H1 (cell line): Measurements from ENCODE around the gene RNASE13. TPM values are rescaled to one million over a fixed set of nuclear protein-coding genes. Genes with fewer than 3 reads are reported as not detected.

Source experiments
- CTCF ChIA-PET: fragments of 300-600 bp; sonication (Branson Sonifier 250); formaldehyde crosslinking; loops from one replicate; lab custom pipeline; 2021; ENCODE audit not compliant: partially characterized antibody; lab: Charles Lee
- POLR2A ChIA-PET: fragments of 300-600 bp; sonication (Branson Sonifier 250); formaldehyde crosslinking; loops from one replicate; lab custom pipeline; 2021; ENCODE audit warnings: inconsistent platforms; ENCODE audit not compliant: partially characterized antibody; lab: Charles Lee
- DNase-seq, 2 experiments: peaks; one replicate each; pipeline versions ENCODE4 v3.0.0 to v3.0.0-alpha.2; 2010 to 2022; ENCODE audit warnings: low spot score in 2 of 2, low read depth in 1 of 2, mixed read lengths in 1 of 2
- FAIRE-seq: peaks from 2 replicates; lab custom pipeline; 2011; peaks lifted over from hg19 to GRCh38; lab: Jason Lieb, UNC
- H2AFZ ChIP-seq: 2 replicates; pipeline ENCODE4 v1.8.1; 2012; ENCODE audit warnings: low read length, inconsistent platforms
- H2AK5ac ChIP-seq: 2 replicates; pipeline ENCODE4 v1.6.1; 2013; ENCODE audit warnings: low read depth, low read length
- H2BK120ac ChIP-seq: replicated peaks from 2 replicates; pipeline ENCODE3; 2013; ENCODE audit warnings: low read depth, low read length, inconsistent platforms
- H2BK12ac ChIP-seq: 2 replicates; pipeline ENCODE4 v1.6.1; 2013; ENCODE audit warnings: low read depth, low read length
- H2BK15ac ChIP-seq: 2 replicates; pipeline ENCODE4 v1.6.1; 2013; ENCODE audit warnings: low read length
- H2BK20ac ChIP-seq: 2 replicates; pipeline ENCODE4 v1.6.1; 2013; ENCODE audit warnings: low read length
- H2BK5ac ChIP-seq: 2 replicates; pipeline ENCODE4 v1.6.1; 2013; ENCODE audit warnings: low read depth, low read length
- H3K14ac ChIP-seq: 2 replicates; pipeline ENCODE4 v1.6.1; 2013; ENCODE audit warnings: inconsistent platforms; ENCODE audit not compliant: insufficient read length
- H3K18ac ChIP-seq: 2 replicates; pipeline ENCODE4 v1.6.1; 2013; ENCODE audit warnings: low read length; ENCODE audit errors: extremely low read depth
- H3K23ac ChIP-seq: 2 replicates; pipeline ENCODE4 v1.6.1; 2013; ENCODE audit warnings: inconsistent platforms; ENCODE audit not compliant: insufficient read length
- H3K23me2 ChIP-seq: 2 replicates; pipeline ENCODE4 v1.6.1; 2013; ENCODE audit warnings: low read depth, low read length
- H3K27ac ChIP-seq: 2 replicates; pipeline ENCODE4 v1.6.1; 2011; ENCODE audit warnings: low read depth, low read length, inconsistent platforms
- H3K27me3 ChIP-seq, 4 experiments: replicated peaks in 1 of 4; 1 replicate in 1 of 4; 2 replicates in 3 of 4; pipeline versions ENCODE4 v1.6.1 to v1.8.1; 2011 to 2013; ENCODE audit warnings: low read length in 3 of 4, mild to moderate bottlenecking in 3 of 4, inconsistent platforms in 2 of 4, mixed read lengths in 2 of 4, moderate library complexity in 1 of 4; ENCODE audit not compliant: control insufficient read depth in 3 of 4, insufficient read depth in 3 of 4; ENCODE audit errors: extremely low read depth in 1 of 4
- H3K36me3 ChIP-seq, 4 experiments: 2 replicates each; pipeline versions ENCODE4 v1.6.1 to v1.8.1; 2011 to 2013; ENCODE audit warnings: mild to moderate bottlenecking in 4 of 4, low read length in 3 of 4, moderate library complexity in 2 of 4, control low read depth in 1 of 4, inconsistent platforms in 1 of 4; ENCODE audit not compliant: insufficient read depth in 4 of 4, control insufficient read depth in 2 of 4
- H3K4ac ChIP-seq: replicated peaks from 2 replicates; pipeline ENCODE3; 2013; ENCODE audit warnings: low read length, low read depth, mixed read lengths, inconsistent platforms; ENCODE audit not compliant: insufficient read length
- H3K4me1 ChIP-seq, 4 experiments: replicated peaks in 1 of 4; 1 replicate in 1 of 4; 2 replicates in 3 of 4; pipeline versions ENCODE4 v1.6.1 to v1.8.1; 2011 to 2013; ENCODE audit warnings: low read length in 3 of 4, inconsistent platforms in 2 of 4, mixed read lengths in 1 of 4; ENCODE audit not compliant: insufficient read depth in 4 of 4, control insufficient read depth in 3 of 4
- H3K4me2 ChIP-seq, 2 experiments: 2 replicates each; pipeline versions ENCODE4 v1.6.1 to v1.8.1; 2011 to 2013; ENCODE audit warnings: low read depth in 2 of 2, low read length in 2 of 2, control low read depth in 1 of 2, inconsistent platforms in 1 of 2, mild to moderate bottlenecking in 1 of 2; ENCODE audit not compliant: insufficient read depth in 1 of 2
- H3K4me3 ChIP-seq, 4 experiments: fragments of 200-600, 300-600 bp in 1 of 4; sonication (generic), shearing (Covaris generic), sonication (Bioruptor Twin) in 1 of 4; 2 replicates each; pipeline versions ENCODE4 v1.5.1 to v1.8.1; 2011 to 2016; ENCODE audit warnings: low read length in 4 of 4, low read depth in 3 of 4, control low read depth in 2 of 4, inconsistent platforms in 2 of 4, mild to moderate bottlenecking in 2 of 4, mixed read lengths in 1 of 4, moderate library complexity in 1 of 4; ENCODE audit not compliant: insufficient read depth in 2 of 4; ENCODE audit errors: extremely low read depth in 1 of 4
- H3K56ac ChIP-seq: replicated peaks from 2 replicates; pipeline ENCODE3; 2013; ENCODE audit warnings: low read depth, mild to moderate bottlenecking, mixed read lengths, low read length, inconsistent platforms; ENCODE audit not compliant: insufficient read length
- H3K79me1 ChIP-seq: 2 replicates; pipeline ENCODE4 v1.6.1; 2013; ENCODE audit warnings: low read depth, low read length, control low read depth
- H3K79me2 ChIP-seq, 2 experiments: 2 replicates each; pipeline versions ENCODE4 v1.6.1 to v1.8.1; 2012 to 2013; ENCODE audit warnings: low read length in 2 of 2, mild to moderate bottlenecking in 2 of 2, inconsistent platforms in 1 of 2; ENCODE audit not compliant: insufficient read depth in 2 of 2, control insufficient read depth in 1 of 2
- H3K9ac ChIP-seq, 4 experiments: replicated peaks in 1 of 4; 1 replicate in 1 of 4; 2 replicates in 3 of 4; pipeline versions ENCODE4 v1.6.1 to v1.8.1; 2011 to 2013; ENCODE audit warnings: low read depth in 3 of 4, low read length in 3 of 4, control low read depth in 2 of 4, mild to moderate bottlenecking in 2 of 4, moderate library complexity in 2 of 4, inconsistent platforms in 1 of 4; ENCODE audit errors: extremely low read depth in 1 of 4
- H3K9me3 ChIP-seq, 2 experiments: 2 replicates each; pipeline versions ENCODE4 v1.6.1 to v1.8.1; 2012 to 2013; ENCODE audit warnings: mild to moderate bottlenecking in 2 of 2, moderate library complexity in 2 of 2, control low read depth in 1 of 2, inconsistent platforms in 1 of 2, low read depth in 1 of 2, low read length in 1 of 2, mixed read lengths in 1 of 2; ENCODE audit not compliant: insufficient read depth in 2 of 2
- H4K20me1 ChIP-seq, 2 experiments: replicated peaks in 1 of 2; 2 replicates each; pipeline versions ENCODE3 to v1.8.1; 2011 to 2013; ENCODE audit warnings: inconsistent platforms in 2 of 2, low read length in 2 of 2, mild to moderate bottlenecking in 1 of 2; ENCODE audit not compliant: insufficient read depth in 2 of 2, control insufficient read depth in 1 of 2
- H4K5ac ChIP-seq: 2 replicates; pipeline ENCODE4 v1.6.1; 2013; ENCODE audit warnings: low read length, low read depth, mixed read lengths, inconsistent platforms; ENCODE audit not compliant: insufficient read length
- H4K8ac ChIP-seq: 2 replicates; pipeline ENCODE4 v1.8.0; 2013; ENCODE audit warnings: mild to moderate bottlenecking, moderate library complexity, low read length, inconsistent platforms; ENCODE audit not compliant: insufficient read depth; ENCODE audit errors: extremely low read depth
- H4K91ac ChIP-seq: replicated peaks from 2 replicates; pipeline ENCODE3; 2013; ENCODE audit warnings: low read length, mixed read lengths, inconsistent platforms; ENCODE audit not compliant: insufficient read length
- CBX8 ChIP-seq: fragments of 300-800, 300-1000 bp; sonication (generic); IDR thresholded peaks from 2 replicates; pipeline ENCODE4 v1.7.1; 2016; ENCODE audit warnings: low read depth, low read length, borderline replicate concordance
- CEBPB ChIP-seq: IDR thresholded peaks from 2 replicates; pipeline ENCODE4 v1.6.1; 2012; ENCODE audit warnings: low read depth, low read length
- EGR1 ChIP-seq: IDR thresholded peaks from 2 replicates; pipeline ENCODE4 v1.6.1; 2011; ENCODE audit warnings: low read depth, low read length, borderline replicate concordance
- EP300 ChIP-seq, 2 experiments: IDR thresholded peaks; 1 replicate in 1 of 2; 2 replicates in 1 of 2; pipeline ENCODE4 v1.6.1; 2011 to 2012; ENCODE audit warnings: low read depth in 2 of 2, low read length in 2 of 2, mild to moderate bottlenecking in 2 of 2, borderline replicate concordance in 1 of 2, inconsistent platforms in 1 of 2, moderate library complexity in 1 of 2
- FOSL1 ChIP-seq: IDR thresholded peaks from 2 replicates; pipeline ENCODE4 v1.6.1; 2011; ENCODE audit warnings: mild to moderate bottlenecking, low read depth, low read length, moderate library complexity; ENCODE audit not compliant: insufficient read depth
- KDM1A ChIP-seq: fragments of 200-600, 300-600 bp; sonication (generic); IDR thresholded peaks from 2 replicates; pipeline ENCODE4 v1.7.1; 2016; ENCODE audit warnings: mild to moderate bottlenecking, low read length, borderline replicate concordance
- KDM4A ChIP-seq: IDR thresholded peaks from one replicate; pipeline ENCODE4 v1.7.1; 2012; ENCODE audit warnings: low read depth, mild to moderate bottlenecking, moderate library complexity, low read length, inconsistent platforms; ENCODE audit not compliant: severe bottlenecking
- MAFK ChIP-seq: IDR thresholded peaks from 2 replicates; pipeline ENCODE4 v1.6.1; 2012; ENCODE audit warnings: low read depth, mild to moderate bottlenecking, improper control_type of control experiment, low read length
- POLR2A ChIP-seq, 2 experiments: IDR thresholded peaks; 1 replicate in 1 of 2; 2 replicates in 1 of 2; pipeline ENCODE4 v1.6.1; 2011; ENCODE audit warnings: low read depth in 2 of 2, low read length in 2 of 2, mild to moderate bottlenecking in 2 of 2; ENCODE audit errors: control extremely low read depth in 1 of 2
- SIN3A ChIP-seq, 2 experiments: IDR thresholded peaks in 1 of 2; conservative IDR thresholded peaks in 1 of 2; 2 replicates each; pipeline ENCODE4 v1.6.1; 2011 to 2012; ENCODE audit warnings: low read length in 2 of 2, improper control_type of control experiment in 1 of 2, low read depth in 1 of 2, mild to moderate bottlenecking in 1 of 2
- SUZ12 ChIP-seq: fragments of 200-600 bp; sonication (generic); IDR thresholded peaks from 2 replicates; pipeline ENCODE4 v1.6.1; 2012; ENCODE audit warnings: mild to moderate bottlenecking, inconsistent platforms, low read length, moderate library complexity, mixed read lengths
- WGBS, 2 experiments: shearing (Covaris generic) in 1 of 2; methylation state at CpG; one replicate each; pipeline versions ENCODE4 v1.1.6 to v1.1.7; 2013 to 2015; ENCODE audit warnings: low lambda C conversion rate in 2 of 2, mixed read lengths in 2 of 2, inconsistent platforms in 1 of 2, low coverage in 1 of 2, missing lambda C conversion rate in 1 of 2; ENCODE audit not compliant: insufficient replicate concordance in 2 of 2, insufficient coverage in 1 of 2, insufficient read length in 1 of 2; ENCODE audit errors: extremely low coverage in 1 of 2, missing lambda C conversion rate in 1 of 2; 5-methylcytosine and 5-hydroxymethylcytosine counted together
- polyA plus RNA-seq, 7 experiments: library from polyadenylated mRNA; depleted of rRNA in 3 of 7; stranded (reverse) in 5 of 7; unstranded in 2 of 7; fragments of >200 nt in 5 of 7; fragments of 200-250 nt in 2 of 7; gene quantifications; 1 replicate in 5 of 7; 2 replicates in 1 of 7; 4 replicates in 1 of 7; pipeline versions ENCODE4 v1.2.1 to v1.2.3, GENCODE V29; 2011 to 2013; ENCODE audit warnings: missing spikeins in 2 of 7, mixed read lengths in 2 of 7
- total RNA-seq: library from RNA; stranded (reverse); fragmentation: NEBNext Ultra II Directional; extraction: Animal tissue kit (Norgen Biotek cat#: 25700); gene quantifications from 2 replicates; pipeline ENCODE4 v1.2.1, GENCODE V29; 2021

RNASE13 gene
- total and polyA plus RNA-seq, 2 of the 8 experiments (the other 6 are each of a cell fraction or from before 2014, with no cell fraction given) = not detected

DNA sequence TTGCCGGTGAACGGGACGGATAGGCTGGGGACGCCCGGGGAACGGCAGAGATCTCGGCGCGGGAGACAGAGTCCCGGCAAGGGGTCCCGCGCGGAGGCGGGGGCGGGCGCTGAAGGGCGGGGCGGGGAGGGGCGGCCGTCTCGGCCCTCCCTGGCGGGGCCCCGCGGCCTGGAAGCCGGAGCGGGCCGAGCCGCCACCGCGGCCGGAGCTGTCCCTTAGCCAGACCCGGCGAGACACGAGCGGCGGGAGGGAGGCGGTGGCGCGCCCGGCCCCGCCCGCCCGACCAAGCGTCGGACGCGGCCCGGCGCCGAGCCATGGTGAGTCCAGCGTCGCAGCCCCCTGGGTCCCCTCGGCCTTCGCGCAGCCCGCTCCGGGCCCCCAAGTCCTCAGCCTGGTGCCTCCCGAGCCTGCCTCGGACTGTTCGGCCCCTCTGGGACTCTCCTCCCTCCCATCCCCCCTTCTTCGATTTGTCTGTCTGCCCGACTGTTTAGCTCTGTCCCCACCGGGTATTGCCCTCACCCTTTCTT is 35.5 kb upstream of the RNASE13 start, which contains the start of gene ARHGEF40:
TSS of gene ARHGEF40 (plus strand) at position 222 of the 527 bp plus-strand sequence. CDS start at position 315, 93 bp downstream.
- WGBS, 2 experiments = 7% methylated on average over 3 of the region's 63 CpGs; no CpG with 5 or more reads in 1 of the 2 experiments
- H3K9me3 ChIP-seq = no peaks in the 10 kb centered on the region
- 0 out of 2 replicates have a peak within 1 kb of the TSS, but pooled peaks have one; percentile 48 for H2BK20ac ChIP-seq
- peak within 1 kb of the TSS; percentile 74 for H3K27ac ChIP-seq
- peaks cover 2% of the 10 kb centered on the region in 2 experiments for H4K20me1 ChIP-seq
- CTCF ChIA-PET = interaction anchor here (0.6 to 6.6 kb wide), 24 partner anchors 7 to 786 kb away, joined by 3 to 110 read pairs (median 6); partner anchors contain the start of genes NDRG2 and TMEM253
- peak within 1 kb of the TSS; percentile 85 for H4K8ac ChIP-seq
- H4K5ac ChIP-seq = peak within 1 kb of the TSS; percentile 80
- peaks cover 10 to 15% (median 14%) of the 10 kb centered on the region in 4 experiments; a peak in 7 of 8 replicates for H3K36me3 ChIP-seq
- H3K27me3 ChIP-seq = peaks cover 0 to 4% (median 0%) of the 10 kb centered on the region in 4 experiments; a peak in 3 of 7 replicates
- no peaks in the 10 kb centered on the region for H3K79me1 ChIP-seq
- peak within 1 kb of the TSS; percentile 66 to 76 (median 72) for H3K9ac ChIP-seq
- peak within 1 kb of the TSS; percentile 88 for H3K4ac ChIP-seq
- peak within 1 kb of the TSS; percentile 92; the same call in 1 of the 2 replicates for H2BK12ac ChIP-seq
- peak within 1 kb of the TSS; percentile 52 to 98 (median 82) for H3K4me3 ChIP-seq
- peak within 1 kb of the TSS; percentile 52 for H3K23ac ChIP-seq
- H3K4me1 ChIP-seq = peaks cover 3 to 14% (median 8%) of the 10 kb centered on the region in 4 experiments
- POLR2A ChIA-PET = interaction anchor here (0.7 to 12.4 kb wide), 21 partner anchors 8 to 197 kb away, joined by 3 to 245 read pairs (median 5); partner anchors contain the start of genes NDRG2, TMEM253 and ZNF219
- peak within 1 kb of the TSS; percentile 94 to 96 for H3K4me2 ChIP-seq
- H4K91ac ChIP-seq = peak within 1 kb of the TSS; percentile 93
- peak within 1 kb of the TSS; percentile 84 for H3K56ac ChIP-seq
- DNase-seq (no peak), FAIRE-seq (no peak)
- no peak within 1 kb of the TSS; the same call in 1 of the 2 replicates for H2BK15ac ChIP-seq
- peak within 1 kb of the TSS; percentile 91 for H2BK120ac ChIP-seq
- peaks cover 0 to 13% of the 10 kb centered on the region in 2 experiments; a peak in 2 of 4 replicates for H3K79me2 ChIP-seq
- no peak within 1 kb of the TSS; the same call in 1 of the 2 replicates for H2AK5ac ChIP-seq
- peaks cover 25% of the 10 kb centered on the region; the same call in 1 of the 2 replicates for H3K23me2 ChIP-seq
- 0 out of 2 replicates have a peak within 1 kb of the TSS, but pooled peaks have one; percentile 1 for H2AFZ ChIP-seq
- peak within 1 kb of the TSS; percentile 95; the same call in 1 of the 2 replicates for H2BK5ac ChIP-seq
- no peak within 1 kb of the TSS for H3K14ac ChIP-seq
- peak within 1 kb of the TSS; percentile 97 for H3K18ac ChIP-seq
- TF ChIP-seq EGR1 = 0 out of 2 replicates have a peak, but pooled peaks have one; percentile 10
- TF ChIP-seq KDM1A = no peak
- peak in 1 of 2 experiments; percentile 61; a peak in 2 of 4 replicates for TF ChIP-seq SIN3A (conservative IDR thresholded peaks at IDR 0.05 in 1 of 2, IDR thresholded peaks at IDR 0.05 in 1 of 2; ENCODE audit: low read depth in 1 of 2, low read length in 2 of 2)
- TF ChIP-seq EP300 (IDR thresholded peaks at IDR 0.05; ENCODE audit: borderline replicate concordance in 1 of 2, low read depth in 2 of 2, low read length in 2 of 2) = no peak
- TF ChIP-seq CEBPB = no peak
- peak; percentile 62 for TF ChIP-seq KDM4A
- TF ChIP-seq POLR2A (IDR thresholded peaks at IDR 0.05; ENCODE audit: control extremely low read depth in 1 of 2, low read depth in 2 of 2, low read length in 2 of 2) = 0 out of 3 replicates have a peak, but pooled peaks of 1 of the 2 experiments have one; percentile 16
- TF ChIP-seq FOSL1 = no peak
- no peak for TF ChIP-seq CBX8
- TF ChIP-seq SUZ12 = peak; percentile 17; the same call in 1 of the 2 replicates
- no peak for TF ChIP-seq MAFK
